A549 (cell line): ENCODE results near the gene SGO2.

Experiments
- EP300 ChIP-seq, 2 experiments: fragments of >200 bp; sonication (Bioruptor Twin); formaldehyde crosslinking; IDR thresholded peaks; 2 replicates in 1 of 2; 3 replicates in 1 of 2; pipeline ENCODE4 v1.6.1; 2016 to 2017
- ESRRA ChIP-seq: fragments of 150-350 bp; IDR thresholded peaks from 2 replicates; pipeline ENCODE4 v1.6.1; 2014; ENCODE audit warnings: mild to moderate bottlenecking, low read length, borderline replicate concordance
- FOSL2 ChIP-seq, 2 experiments: fragments of 450-650 bp in 1 of 2; fragments of >200 bp in 1 of 2; sonication (Bioruptor Twin) in 1 of 2; formaldehyde crosslinking; IDR thresholded peaks; 2 replicates each; pipeline versions ENCODE4 v1.5.0 to v1.6.1; 2016 to 2020; ENCODE audit warnings: mild to moderate bottlenecking in 1 of 2, moderate library complexity in 1 of 2
- GATA3 ChIP-seq: IDR thresholded peaks from 2 replicates; pipeline ENCODE4 v1.6.1; 2012; ENCODE audit warnings: borderline replicate concordance
- HEYL ChIP-seq: fragments of 250-450 bp; sonication (Bioruptor Pico); IDR thresholded peaks from 2 replicates; pipeline ENCODE4 v1.8.0; 2021; ENCODE audit warnings: mild to moderate bottlenecking, moderate library complexity
- POLR2A ChIP-seq: IDR thresholded peaks from 2 replicates; pipeline ENCODE4 v1.6.1; 2012; ENCODE audit warnings: mild to moderate bottlenecking, low read length
- RCOR1 ChIP-seq: fragments of 150-350 bp; IDR thresholded peaks from 2 replicates; pipeline ENCODE4 v1.6.1; 2014; ENCODE audit warnings: antibody characterized with exemption, low read length, low read depth
- RFX5 ChIP-seq: fragments of 450-650 bp; IDR thresholded peaks from 2 replicates; pipeline ENCODE4 v1.7.1; 2014; ENCODE audit warnings: antibody characterized with exemption, mild to moderate bottlenecking, moderate library complexity
- TF ChIP-seq, protein P1 (sequence below): fragments of >200 bp; sonication (Bioruptor Twin); formaldehyde crosslinking; IDR thresholded peaks from 3 replicates; pipeline ENCODE4 v1.5.1; 2016
- TF ChIP-seq, protein P2 (sequence below): fragments of 200-600 bp; sonication (generic); IDR thresholded peaks from 2 replicates; pipeline ENCODE4 v1.6.1; 2016; ENCODE audit warnings: antibody characterized with exemption, mild to moderate bottlenecking, moderate library complexity

DNA sequence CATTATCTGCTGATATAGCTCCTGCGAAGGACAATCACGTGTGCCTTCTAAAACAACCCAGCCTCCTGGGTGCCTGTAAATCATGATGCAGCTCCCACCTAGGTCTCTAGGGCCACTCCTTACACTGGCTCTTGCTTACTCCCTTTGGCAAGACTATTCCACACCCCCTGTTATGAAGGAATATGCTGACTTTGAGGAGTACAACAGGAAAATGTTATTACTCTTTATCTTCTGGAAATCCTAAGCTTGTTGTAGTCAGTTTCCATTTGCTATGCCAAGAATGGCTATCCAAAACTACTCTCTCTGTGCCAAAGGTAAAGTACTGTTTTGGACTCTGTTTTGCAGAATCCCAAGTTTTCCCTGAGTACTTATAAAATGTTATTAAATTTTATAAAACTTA lies 7.7 kb downstream of the SGO2 start:
- TF ChIP-seq, protein P1, sequence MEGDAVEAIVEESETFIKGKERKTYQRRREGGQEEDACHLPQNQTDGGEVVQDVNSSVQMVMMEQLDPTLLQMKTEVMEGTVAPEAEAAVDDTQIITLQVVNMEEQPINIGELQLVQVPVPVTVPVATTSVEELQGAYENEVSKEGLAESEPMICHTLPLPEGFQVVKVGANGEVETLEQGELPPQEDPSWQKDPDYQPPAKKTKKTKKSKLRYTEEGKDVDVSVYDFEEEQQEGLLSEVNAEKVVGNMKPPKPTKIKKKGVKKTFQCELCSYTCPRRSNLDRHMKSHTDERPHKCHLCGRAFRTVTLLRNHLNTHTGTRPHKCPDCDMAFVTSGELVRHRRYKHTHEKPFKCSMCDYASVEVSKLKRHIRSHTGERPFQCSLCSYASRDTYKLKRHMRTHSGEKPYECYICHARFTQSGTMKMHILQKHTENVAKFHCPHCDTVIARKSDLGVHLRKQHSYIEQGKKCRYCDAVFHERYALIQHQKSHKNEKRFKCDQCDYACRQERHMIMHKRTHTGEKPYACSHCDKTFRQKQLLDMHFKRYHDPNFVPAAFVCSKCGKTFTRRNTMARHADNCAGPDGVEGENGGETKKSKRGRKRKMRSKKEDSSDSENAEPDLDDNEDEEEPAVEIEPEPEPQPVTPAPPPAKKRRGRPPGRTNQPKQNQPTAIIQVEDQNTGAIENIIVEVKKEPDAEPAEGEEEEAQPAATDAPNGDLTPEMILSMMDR = no peak
- TF ChIP-seq ESRRA (no peak), POLR2A (no peak), FOSL2 (IDR thresholded peaks at IDR 0.05) (no peak), FOSL2 (CRISPR knock-in tag; IDR thresholded peaks at IDR 0.05) (no peak), HEYL (CRISPR knock-in tag) (no peak), EP300 (IDR thresholded peaks at IDR 0.05) (no peak), GATA3 (no peak), RCOR1 (no peak), RFX5 (no peak)
- TF ChIP-seq, protein P2, sequence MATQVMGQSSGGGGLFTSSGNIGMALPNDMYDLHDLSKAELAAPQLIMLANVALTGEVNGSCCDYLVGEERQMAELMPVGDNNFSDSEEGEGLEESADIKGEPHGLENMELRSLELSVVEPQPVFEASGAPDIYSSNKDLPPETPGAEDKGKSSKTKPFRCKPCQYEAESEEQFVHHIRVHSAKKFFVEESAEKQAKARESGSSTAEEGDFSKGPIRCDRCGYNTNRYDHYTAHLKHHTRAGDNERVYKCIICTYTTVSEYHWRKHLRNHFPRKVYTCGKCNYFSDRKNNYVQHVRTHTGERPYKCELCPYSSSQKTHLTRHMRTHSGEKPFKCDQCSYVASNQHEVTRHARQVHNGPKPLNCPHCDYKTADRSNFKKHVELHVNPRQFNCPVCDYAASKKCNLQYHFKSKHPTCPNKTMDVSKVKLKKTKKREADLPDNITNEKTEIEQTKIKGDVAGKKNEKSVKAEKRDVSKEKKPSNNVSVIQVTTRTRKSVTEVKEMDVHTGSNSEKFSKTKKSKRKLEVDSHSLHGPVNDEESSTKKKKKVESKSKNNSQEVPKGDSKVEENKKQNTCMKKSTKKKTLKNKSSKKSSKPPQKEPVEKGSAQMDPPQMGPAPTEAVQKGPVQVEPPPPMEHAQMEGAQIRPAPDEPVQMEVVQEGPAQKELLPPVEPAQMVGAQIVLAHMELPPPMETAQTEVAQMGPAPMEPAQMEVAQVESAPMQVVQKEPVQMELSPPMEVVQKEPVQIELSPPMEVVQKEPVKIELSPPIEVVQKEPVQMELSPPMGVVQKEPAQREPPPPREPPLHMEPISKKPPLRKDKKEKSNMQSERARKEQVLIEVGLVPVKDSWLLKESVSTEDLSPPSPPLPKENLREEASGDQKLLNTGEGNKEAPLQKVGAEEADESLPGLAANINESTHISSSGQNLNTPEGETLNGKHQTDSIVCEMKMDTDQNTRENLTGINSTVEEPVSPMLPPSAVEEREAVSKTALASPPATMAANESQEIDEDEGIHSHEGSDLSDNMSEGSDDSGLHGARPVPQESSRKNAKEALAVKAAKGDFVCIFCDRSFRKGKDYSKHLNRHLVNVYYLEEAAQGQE = no peak
